CD4-positive, alpha-beta T cell treated with Interleukin-15 for 1 hour (primary cell): ENCODE results near the gene DGAT2.

Experiments
- DNase-seq: peaks from one replicate; pipeline ENCODE4 v3.0.0-alpha.2; 2020

The DGAT2 gene

GRCh38 chr11:75757651-75758050 is 10.9 kb upstream of the DGAT2 start:
- DNase-seq = no peak

GRCh38 chr11:75759832-75760231 is 8.7 kb upstream of the DGAT2 start:
- no peak for DNase-seq

GRCh38 chr11:75760243-75760642 is 8.3 kb upstream of the DGAT2 start:
- no peak for DNase-seq

- DNase-seq = no peak
Observed at GRCh38 chr11:75760710-75761493, 7.7 kb upstream of the DGAT2 start.

GRCh38 chr11:75762158-75762557 is 6.4 kb upstream of the DGAT2 start:
- no peak for DNase-seq

- no peak for DNase-seq
Observed at GRCh38 chr11:75762885-75763284, 5.7 kb upstream of the DGAT2 start.

GRCh38 chr11:75763846-75764245 is 4.7 kb upstream of the DGAT2 start:
- no peak for DNase-seq

- no peak for DNase-seq
Observed at GRCh38 chr11:75765116-75765515, 3.5 kb upstream of the DGAT2 start.

- no peak for DNase-seq
Observed at GRCh38 chr11:75766443-75767227, 1.9 kb upstream of the DGAT2 start.

GRCh38 chr11:75767228-75767572 is 1.4 kb upstream of the DGAT2 start:
- DNase-seq = no peak

- DNase-seq = no peak
Observed at GRCh38 chr11:75767793-75768111, 826 bp upstream of the DGAT2 start.

GRCh38 chr11:75768909-75769771 is 562 bp downstream of the DGAT2 start:
- DNase-seq = no peak

- no peak for DNase-seq
Observed at GRCh38 chr11:75770102-75770501, 1.5 kb downstream of the DGAT2 start.

- DNase-seq = peak; percentile 79
Observed at GRCh38 chr11:75771646-75772410, 3.2 kb downstream of the DGAT2 start.

- peak; percentile 74 for DNase-seq
Observed at GRCh38 chr11:75773595-75774353, 5.2 kb downstream of the DGAT2 start.

- no peak for DNase-seq
Observed at GRCh38 chr11:75775056-75775455, 6.5 kb downstream of the DGAT2 start.

- DNase-seq = no peak
Observed at GRCh38 chr11:75776546-75776945, 8.0 kb downstream of the DGAT2 start.

- DNase-seq = peak; percentile 39
Observed at GRCh38 chr11:75777461-75778110, 9.0 kb downstream of the DGAT2 start.

- DNase-seq = no peak
Observed at GRCh38 chr11:75778962-75779361, 10.4 kb downstream of the DGAT2 start.

GRCh38 chr11:75779960-75780359 is 11.4 kb downstream of the DGAT2 start:
- DNase-seq = no peak

GRCh38 chr11:75780888-75781287 is 12.3 kb downstream of the DGAT2 start:
- no peak for DNase-seq

GRCh38 chr11:75781296-75781695 is 12.7 kb downstream of the DGAT2 start:
- no peak for DNase-seq
